Bronchial epithelial cell (primary cell): ENCODE measurements around the gene EFNA4. TPM values are rescaled to one million over a fixed set of nuclear protein-coding genes. Genes with fewer than 3 reads are reported as not detected.

Source experiments
- DNase-seq: peaks from one replicate; pipeline ENCODE4 v3.0.0-alpha.2; 2010; ENCODE audit warnings: low read depth
- FAIRE-seq: peaks from 2 replicates; lab custom pipeline; 2011; peaks lifted over from hg19 to GRCh38; lab: Jason Lieb, UNC
- H3K27me3 ChIP-seq: 2 replicates; pipeline ENCODE4 v1.5.1; 2011; ENCODE audit warnings: low read length; ENCODE audit not compliant: control insufficient read depth, insufficient read depth
- H3K36me3 ChIP-seq: 2 replicates; pipeline ENCODE4 v1.5.1; 2011; ENCODE audit warnings: low read length; ENCODE audit not compliant: control insufficient read depth, insufficient read depth
- H3K4me3 ChIP-seq: 2 replicates; pipeline ENCODE4 v1.5.1; 2011; ENCODE audit warnings: mild to moderate bottlenecking, low read depth, low read length, control low read depth
- total RNA-seq: library from RNA; depleted of rRNA; stranded (reverse); fragments of >200 nt; gene quantifications from 2 replicates; pipeline ENCODE4 v1.2.1, GENCODE V29; 2014
- TF ChIP-seq, protein P1 (sequence below): IDR thresholded peaks from 2 replicates; pipeline ENCODE4 v1.5.1; 2011; ENCODE audit warnings: mild to moderate bottlenecking, moderate library complexity, low read length, control low read depth, inconsistent platforms; ENCODE audit not compliant: insufficient read depth, severe bottlenecking

The EFNA4 gene
- total RNA-seq, 1 donor from 2014 or later = 8.7 TPM

DNA sequence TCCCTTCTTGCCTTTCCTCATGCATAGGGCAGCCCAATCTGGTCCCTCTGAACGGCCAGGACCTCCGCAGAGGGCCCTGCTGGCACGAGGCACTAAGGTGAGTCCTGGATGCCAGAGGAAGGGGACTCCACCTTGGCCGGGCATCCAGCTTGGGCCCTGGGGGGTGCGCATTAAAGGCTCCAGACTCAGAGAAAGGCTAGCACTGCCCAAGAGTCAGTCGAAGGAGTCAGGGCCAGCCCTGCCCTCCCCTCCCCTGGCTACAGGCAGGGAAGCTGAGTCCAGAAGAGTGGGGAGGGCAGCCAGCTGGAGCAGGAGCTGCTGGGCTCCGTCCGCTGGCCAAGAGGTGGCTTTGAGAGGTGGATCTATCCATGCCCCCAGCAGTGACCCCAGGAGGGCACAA, 2.8 kb upstream of the EFNA4 start:
- DNase-seq (no peak), FAIRE-seq (no peak)
- no peak overlapping the region for H3K4me3 ChIP-seq
- H3K27me3 ChIP-seq = no peaks in the 10 kb centered on the region
- TF ChIP-seq, protein P1, sequence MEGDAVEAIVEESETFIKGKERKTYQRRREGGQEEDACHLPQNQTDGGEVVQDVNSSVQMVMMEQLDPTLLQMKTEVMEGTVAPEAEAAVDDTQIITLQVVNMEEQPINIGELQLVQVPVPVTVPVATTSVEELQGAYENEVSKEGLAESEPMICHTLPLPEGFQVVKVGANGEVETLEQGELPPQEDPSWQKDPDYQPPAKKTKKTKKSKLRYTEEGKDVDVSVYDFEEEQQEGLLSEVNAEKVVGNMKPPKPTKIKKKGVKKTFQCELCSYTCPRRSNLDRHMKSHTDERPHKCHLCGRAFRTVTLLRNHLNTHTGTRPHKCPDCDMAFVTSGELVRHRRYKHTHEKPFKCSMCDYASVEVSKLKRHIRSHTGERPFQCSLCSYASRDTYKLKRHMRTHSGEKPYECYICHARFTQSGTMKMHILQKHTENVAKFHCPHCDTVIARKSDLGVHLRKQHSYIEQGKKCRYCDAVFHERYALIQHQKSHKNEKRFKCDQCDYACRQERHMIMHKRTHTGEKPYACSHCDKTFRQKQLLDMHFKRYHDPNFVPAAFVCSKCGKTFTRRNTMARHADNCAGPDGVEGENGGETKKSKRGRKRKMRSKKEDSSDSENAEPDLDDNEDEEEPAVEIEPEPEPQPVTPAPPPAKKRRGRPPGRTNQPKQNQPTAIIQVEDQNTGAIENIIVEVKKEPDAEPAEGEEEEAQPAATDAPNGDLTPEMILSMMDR = no peak
- H3K36me3 ChIP-seq = peaks cover 47% of the 10 kb centered on the region

DNA sequence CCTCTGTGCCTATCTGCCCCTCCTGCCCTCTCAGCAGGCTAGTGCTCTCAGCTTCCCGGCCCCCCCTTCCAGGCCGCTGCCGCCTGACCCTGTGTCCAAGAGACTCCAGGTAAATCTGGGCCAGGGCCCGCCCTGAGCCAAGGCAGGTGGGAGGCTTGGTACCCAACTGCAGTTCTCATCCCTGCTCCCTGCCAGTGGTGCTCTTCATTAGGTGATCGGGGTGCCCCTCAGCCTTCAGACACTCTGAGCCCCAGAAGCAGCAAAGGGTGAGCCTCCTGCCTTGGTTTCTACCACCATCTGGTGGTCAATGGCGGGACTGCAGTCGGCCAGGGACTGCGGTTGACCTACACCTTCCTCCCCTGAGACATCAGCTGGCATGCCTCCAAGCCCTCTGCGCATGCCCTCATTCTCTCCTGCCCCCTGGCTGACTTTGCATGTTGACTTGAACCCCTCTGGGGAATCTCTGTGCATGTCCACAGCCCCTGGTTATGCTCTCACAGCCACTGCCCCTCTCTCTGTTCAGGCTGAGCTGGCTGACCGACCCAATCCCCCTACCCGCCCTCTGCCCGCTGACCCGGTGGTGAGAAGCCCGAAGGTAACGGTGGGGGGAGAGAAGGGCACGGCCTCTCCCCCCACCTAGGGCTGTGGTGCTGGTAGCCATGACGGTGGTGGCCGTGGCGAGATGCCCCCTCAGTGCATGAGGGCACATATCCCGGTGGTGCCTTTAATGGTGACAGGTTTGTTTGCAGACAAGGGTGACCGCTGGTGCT, 2.0 kb upstream of the EFNA4 start:
- H3K4me3 ChIP-seq = no peak overlapping the region
- DNase-seq (peak; percentile 74), FAIRE-seq (peak; percentile 7)
- H3K27me3 ChIP-seq = no peaks in the 10 kb centered on the region
- peaks cover 42% of the 10 kb centered on the region for H3K36me3 ChIP-seq
- TF ChIP-seq, protein P1 = peak; percentile 99

DNA sequence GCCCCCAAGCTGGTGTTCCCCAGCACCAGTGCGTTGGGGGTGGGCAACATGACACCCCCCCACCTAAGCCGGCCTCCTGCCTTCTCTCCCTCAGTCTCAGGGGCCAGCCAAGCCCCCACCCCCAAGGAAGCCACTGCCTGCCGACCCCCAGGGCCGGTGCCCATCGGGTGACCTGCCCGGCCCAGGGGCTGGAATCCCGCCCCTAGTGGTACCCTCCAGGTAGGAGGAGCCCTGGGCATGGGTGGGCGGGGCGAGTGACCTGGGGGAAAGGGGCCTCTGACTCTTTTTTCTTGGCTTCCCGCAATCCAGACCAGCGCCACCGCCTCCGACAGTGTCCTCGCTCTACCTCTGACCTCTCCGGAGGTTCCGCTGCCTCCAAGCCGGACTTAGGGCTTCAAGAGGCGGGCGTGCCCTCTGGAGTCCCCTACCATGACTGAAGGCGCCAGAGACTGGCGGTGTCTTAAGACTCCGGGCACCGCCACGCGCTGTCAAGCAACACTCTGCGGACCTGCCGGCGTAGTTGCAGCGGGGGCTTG, 1.3 kb upstream of the EFNA4 start:
- no peaks in the 10 kb centered on the region for H3K27me3 ChIP-seq
- FAIRE-seq (no peak), DNase-seq (no peak)
- no peak overlapping the region for H3K4me3 ChIP-seq
- H3K36me3 ChIP-seq = peaks cover 38% of the 10 kb centered on the region
- TF ChIP-seq, protein P1 = no peak

DNA sequence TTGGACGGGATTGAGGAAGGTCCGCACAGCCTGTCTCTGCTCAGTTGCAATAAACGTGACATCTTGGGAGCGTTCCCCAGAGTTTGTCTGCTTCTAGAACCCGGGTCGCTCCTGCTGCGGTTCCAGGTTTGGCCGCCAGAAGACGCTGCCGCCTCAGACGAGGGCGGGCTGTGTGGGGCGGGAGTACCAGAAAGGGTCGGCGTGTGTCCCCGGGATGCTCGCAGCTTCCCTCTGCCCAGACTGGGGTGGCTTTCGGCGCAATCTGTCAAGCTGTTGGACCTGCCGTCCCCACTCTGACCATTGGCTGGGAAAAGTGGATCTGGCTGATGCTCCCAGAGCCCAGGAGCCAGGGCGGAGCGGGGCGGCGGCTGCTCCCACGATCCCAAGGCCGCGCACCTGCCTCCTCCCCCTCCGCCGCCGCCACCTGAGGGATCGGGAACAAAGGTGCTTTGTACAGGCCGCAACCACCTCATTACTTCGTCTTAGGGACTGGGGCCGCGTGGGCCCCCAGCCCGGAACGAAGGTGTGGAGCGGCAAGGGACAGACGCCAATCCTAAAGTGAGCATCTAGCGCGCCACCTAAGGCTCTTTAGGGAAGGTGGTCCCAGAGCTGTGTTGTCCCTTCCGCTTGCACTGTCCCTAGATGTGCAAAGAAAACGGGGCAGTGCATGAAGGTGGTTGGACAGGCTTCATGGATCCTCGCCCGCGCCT, 683 bp upstream of the EFNA4 start:
- Histone ChIP-seq H3K27me3 (no peaks in the 10 kb centered on the region), H3K4me3 (no peak overlapping the region), H3K36me3 (peaks cover 33% of the 10 kb centered on the region)
- FAIRE-seq (no peak), DNase-seq (peak; percentile 18)
- TF ChIP-seq, protein P1 = peak; percentile 90

DNA sequence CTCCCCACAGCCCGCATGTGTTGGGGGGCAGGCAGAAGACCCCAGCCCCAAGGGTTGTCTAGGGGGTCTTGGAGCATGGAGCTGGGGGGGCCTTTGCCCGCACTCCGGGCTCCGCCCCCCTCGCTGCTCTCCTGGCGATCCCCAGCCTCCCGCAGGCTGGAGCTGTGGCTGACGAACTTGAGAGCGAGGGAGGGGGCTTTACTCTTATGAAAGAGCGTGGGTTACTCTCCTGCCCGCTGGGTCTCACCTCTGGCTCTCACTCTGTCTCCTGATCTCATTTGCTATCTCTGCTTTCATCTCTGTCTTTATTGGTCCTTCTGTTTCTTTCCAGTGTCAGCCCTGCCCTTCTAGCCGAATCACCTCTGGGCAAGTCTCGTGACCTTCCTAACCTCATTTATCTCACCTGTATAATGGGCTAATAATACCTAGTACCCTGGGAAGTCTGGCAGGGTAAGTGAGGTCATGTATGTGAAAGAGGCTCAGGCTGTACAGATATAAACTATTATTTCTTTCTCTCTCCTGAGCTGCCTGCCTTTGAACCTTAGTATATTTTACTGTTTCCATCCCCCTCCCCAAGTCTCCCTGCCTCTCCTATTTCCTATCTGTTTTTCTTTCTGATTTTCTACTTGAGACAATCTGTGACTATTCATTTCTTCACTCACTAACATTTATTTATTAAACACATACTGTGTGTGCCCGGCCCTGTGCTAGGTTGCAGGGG, 731 bp downstream of the EFNA4 start:
- DNase-seq (peak; percentile 16), FAIRE-seq (no peak)
- Histone ChIP-seq H3K27me3 (no peaks in the 10 kb centered on the region), H3K4me3 (peak overlapping the region; percentile 83), H3K36me3 (peaks cover 28% of the 10 kb centered on the region)
- TF ChIP-seq, protein P1 = no peak
